GM12874 (cell line): ENCODE data around the gene AFP.

ENCODE experiments used
- CTCF ChIP-seq: IDR thresholded peaks from 2 replicates; pipeline ENCODE4 v1.5.1; 2011; ENCODE audit warnings: low read depth, mild to moderate bottlenecking, control low read depth, low read length, moderate library complexity; ENCODE audit not compliant: insufficient read depth

AFP gene

GRCh38 chr4:73477176-73477575 lies 41.2 kb downstream of the AFP start:
- no peak for TF ChIP-seq CTCF

- TF ChIP-seq CTCF: no peak
These were observed 43.3 kb downstream of the AFP start for GRCh38 chr4:73479323-73479722.

- TF ChIP-seq CTCF: no peak
These were observed 45.3 kb downstream of the AFP start, which contains the start of gene AFM for GRCh38 chr4:73481358-73481757. Gene AFM, plus strand, starts transcription at chr4:73481745. Its CDS starts 31 bp downstream, at chr4:73481776.

GRCh38 chr4:73485085-73485484 lies 49.1 kb downstream of the AFP start:
- TF ChIP-seq CTCF: no peak

DNA sequence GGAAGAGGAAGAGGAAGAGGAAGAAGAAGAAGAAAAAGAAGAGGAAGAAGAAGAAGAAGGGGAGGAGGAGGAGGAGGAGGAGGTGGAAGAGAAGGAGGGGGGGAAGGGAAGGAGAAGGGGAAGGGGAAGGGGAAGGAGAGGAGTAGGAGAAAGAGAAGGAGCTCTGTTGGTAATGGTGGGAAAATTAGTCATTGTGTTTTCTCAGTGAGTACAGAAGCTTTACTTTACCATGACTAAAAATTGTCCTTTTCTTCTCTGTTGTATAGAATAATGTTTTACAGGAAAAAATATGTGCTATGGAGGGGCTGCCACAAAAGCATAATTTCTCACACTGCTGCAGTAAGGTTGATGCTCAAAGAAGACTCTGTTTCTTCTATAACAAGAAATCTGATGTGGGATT lies 49.6 kb downstream of the AFP start:
- TF ChIP-seq CTCF: no peak

- TF ChIP-seq CTCF: no peak
These were observed 50.5 kb downstream of the AFP start for GRCh38 chr4:73486497-73486896.

GRCh38 chr4:73487233-73487632 lies 51.2 kb downstream of the AFP start:
- TF ChIP-seq CTCF: no peak

DNA sequence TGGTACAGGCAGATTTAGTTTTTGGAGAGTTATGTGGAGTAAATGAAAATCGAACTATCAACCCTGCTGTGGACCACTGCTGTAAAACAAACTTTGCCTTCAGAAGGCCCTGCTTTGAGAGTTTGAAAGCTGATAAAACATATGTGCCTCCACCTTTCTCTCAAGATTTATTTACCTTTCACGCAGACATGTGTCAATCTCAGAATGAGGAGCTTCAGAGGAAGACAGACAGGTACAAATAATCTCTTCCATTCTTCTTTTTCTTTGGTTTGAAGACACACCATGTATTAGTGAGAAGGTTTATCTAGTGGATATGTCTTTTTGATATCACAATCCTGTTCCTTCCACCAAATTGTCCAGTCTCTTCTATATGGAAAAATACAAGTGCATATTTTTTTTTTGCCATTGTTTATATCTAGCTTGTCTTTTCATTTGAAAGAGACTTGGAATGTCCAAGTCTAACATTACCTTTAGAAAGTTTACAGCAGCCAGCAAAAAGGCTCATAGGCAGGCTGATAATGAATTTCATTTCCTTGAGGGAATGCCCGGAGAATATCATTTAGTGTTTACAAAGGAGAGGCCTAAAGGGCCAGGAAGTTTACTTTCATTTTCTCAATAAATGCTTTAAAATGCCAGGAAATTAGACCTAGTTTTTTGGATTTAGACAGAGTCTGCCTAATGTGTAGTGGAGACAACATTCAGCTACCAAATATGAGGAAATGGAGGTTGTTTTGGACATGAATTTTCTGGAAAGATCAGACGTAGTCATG lies 64.2 kb downstream of the AFP start:
- TF ChIP-seq CTCF: no peak
